ENCODE results near the gene WDR33. TPM values are rescaled to one million over a fixed set of nuclear protein-coding genes. Genes with fewer than 3 reads are reported as not detected.

The WDR33 gene
- total RNA-seq, 2 donors from 2014 or later = 16.1 to 16.8 TPM

DNA sequence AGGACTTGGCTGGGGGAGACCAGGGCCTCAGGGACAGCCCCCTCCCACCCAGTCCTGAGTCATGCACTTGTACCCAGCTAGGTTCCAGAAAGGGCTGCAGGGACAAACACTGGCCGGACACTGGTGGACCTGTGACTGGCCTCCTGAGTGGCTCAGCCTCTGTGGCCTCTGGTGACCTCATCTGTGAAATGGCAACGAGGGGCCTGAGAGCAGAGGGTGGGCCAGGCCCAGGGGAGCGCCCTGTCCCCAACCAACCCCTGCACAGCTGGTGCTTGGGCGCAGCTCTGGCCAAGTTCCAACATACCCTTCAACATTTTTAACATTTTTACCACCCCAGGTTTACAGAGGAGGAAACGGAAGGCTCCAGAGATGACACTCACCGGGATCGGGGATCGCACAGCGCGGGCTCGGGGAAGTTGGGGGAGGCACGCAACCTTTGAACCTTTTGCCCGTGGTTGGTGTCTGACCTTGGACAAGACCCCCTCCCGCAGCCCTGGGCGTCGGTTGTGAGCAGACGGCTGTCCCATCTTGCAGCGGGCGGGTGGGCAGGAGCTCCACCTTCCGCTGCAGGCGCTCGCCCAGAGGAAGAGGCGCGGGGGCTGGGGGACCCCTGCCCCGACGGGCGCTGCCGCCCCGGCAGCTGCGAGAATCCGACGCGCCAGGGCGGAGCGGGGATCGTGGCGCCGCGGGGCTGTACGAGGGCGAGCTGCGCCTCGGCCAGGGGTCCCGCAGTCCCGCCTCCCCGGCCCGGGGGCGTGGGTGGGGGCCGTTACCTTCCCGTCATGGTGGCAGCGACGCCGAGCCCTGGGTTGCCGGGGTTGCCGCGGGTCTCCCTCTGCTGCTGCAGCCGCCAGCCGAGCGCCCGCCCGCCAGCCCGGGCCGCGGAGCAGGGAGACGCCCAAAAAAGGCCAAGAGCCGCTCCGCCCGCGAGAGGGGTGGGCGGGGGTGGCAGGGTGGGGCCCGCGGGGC, 136.4 kb downstream of the WDR33 start:
- TF ChIP-seq, protein P1, sequence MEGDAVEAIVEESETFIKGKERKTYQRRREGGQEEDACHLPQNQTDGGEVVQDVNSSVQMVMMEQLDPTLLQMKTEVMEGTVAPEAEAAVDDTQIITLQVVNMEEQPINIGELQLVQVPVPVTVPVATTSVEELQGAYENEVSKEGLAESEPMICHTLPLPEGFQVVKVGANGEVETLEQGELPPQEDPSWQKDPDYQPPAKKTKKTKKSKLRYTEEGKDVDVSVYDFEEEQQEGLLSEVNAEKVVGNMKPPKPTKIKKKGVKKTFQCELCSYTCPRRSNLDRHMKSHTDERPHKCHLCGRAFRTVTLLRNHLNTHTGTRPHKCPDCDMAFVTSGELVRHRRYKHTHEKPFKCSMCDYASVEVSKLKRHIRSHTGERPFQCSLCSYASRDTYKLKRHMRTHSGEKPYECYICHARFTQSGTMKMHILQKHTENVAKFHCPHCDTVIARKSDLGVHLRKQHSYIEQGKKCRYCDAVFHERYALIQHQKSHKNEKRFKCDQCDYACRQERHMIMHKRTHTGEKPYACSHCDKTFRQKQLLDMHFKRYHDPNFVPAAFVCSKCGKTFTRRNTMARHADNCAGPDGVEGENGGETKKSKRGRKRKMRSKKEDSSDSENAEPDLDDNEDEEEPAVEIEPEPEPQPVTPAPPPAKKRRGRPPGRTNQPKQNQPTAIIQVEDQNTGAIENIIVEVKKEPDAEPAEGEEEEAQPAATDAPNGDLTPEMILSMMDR (IDR thresholded peaks at IDR 0.05) = no peak
- peaks cover 0 to 66% of the 10 kb centered on the region in 2 donors for H3K4me1 ChIP-seq
- H3K36me3 ChIP-seq = peaks cover 16% of the 10 kb centered on the region
- no peak for DNase-seq (ENCODE audit: low spot score)
- H3K9me3 ChIP-seq = no peaks in the 10 kb centered on the region
- H3K27ac ChIP-seq = peak overlapping the region; percentile 92 to 98
- peak overlapping the region; percentile 84 to 88 for H3K4me3 ChIP-seq
- no peaks in the 10 kb centered on the region for H3K27me3 ChIP-seq

DNA sequence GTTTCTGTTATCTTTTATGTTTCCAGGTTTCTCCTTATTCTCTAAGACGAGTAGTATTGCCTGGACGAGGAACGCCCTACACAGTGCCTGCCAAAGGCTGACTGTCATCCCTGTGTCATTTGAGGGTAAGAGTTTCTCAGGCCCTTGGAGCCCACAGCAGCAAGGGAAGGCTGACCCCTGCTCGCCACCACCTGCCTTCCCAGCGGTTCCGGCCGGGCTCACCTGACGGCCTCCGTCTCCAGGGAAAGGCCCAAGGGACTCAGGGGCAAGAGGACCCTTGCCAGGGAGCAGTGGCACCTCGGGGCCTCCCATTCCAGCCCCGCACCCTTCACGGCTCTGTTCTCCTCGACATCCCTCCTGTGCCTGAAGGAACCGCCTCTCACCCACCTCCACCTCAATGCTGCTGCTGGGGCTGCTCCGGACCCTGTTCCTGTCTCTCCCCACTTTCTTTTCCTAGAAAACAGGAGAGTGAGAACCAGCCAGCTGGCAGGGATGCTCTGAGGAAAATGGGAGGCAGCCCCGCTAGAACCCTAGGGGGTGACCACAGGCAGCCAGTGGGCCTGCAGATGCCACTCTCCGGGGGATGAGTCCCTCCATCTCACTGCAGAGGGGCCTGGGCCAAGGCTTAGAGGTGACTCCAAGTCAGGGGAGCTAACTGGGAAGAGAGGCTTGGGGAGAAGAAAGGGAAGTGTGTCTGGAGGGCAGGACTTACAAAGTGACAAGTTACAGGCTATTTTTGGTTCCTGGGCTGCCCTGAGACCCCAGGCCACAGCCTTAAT, 137.5 kb downstream of the WDR33 start:
- no peak for DNase-seq (ENCODE audit: low spot score)
- no peaks in the 10 kb centered on the region for H3K9me3 ChIP-seq
- H3K36me3 ChIP-seq = peaks cover 16% of the 10 kb centered on the region
- TF ChIP-seq, protein P1 (IDR thresholded peaks at IDR 0.05) = no peak
- H3K4me1 ChIP-seq = peaks cover 0 to 75% of the 10 kb centered on the region in 2 donors
- peak overlapping the region; percentile 84 to 88 for H3K4me3 ChIP-seq
- H3K27ac ChIP-seq = peak overlapping the region; percentile 92 to 98
- no peaks in the 10 kb centered on the region for H3K27me3 ChIP-seq

DNA sequence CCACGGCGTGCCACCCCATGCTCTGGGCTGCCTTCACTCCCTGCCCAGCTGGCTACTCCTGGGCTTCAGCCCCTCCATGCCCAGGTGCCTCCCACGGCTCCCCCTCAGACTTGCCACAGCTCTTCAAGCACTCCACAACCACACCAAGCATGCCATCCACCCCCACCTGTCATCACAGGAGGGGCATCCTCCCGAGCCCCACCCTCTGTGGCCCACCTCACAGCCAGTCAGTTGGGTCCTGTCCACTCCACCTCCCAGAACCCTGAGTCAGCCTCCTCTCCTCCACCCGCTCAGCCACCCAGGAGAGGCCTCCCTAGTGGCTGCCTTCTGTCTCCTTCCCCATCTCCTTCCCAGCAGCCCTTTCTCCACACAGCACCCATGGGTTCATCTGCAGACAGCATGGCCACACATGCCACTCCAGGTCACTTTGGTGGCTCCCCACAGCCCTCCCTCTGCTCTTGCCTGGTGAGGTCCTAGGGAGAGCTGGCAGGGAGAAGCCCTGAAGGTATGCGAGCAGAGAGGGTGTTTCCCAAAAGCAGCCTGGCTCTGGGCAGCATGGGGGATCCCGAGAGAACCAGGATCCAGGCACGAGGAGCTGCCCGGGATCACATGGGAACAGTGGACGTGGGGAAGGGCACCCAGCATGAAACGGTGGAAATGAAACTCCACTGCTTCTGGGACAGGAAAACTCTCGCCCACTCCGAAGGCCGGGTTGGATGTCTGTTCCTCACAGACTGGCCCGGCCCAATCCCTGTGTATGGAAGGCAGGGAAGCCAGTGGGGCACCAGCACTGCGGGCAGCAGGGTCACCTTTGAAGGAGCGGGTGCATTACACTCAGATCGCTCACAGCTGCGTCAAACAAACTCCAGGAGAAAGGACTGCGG, 138.4 kb downstream of the WDR33 start:
- Histone ChIP-seq H3K4me3 (peak overlapping the region; percentile 84 to 88), H3K36me3 (peaks cover 16% of the 10 kb centered on the region), H3K27me3 (no peaks in the 10 kb centered on the region), H3K27ac (peak overlapping the region; percentile 92 to 98), H3K4me1 (peaks cover 0 to 77% of the 10 kb centered on the region in 2 donors), H3K9me3 (peaks cover 0 to 3% of the 10 kb centered on the region in 2 donors)
- no peak for DNase-seq (ENCODE audit: low spot score)
- TF ChIP-seq, protein P1 (IDR thresholded peaks at IDR 0.05) = no peak

DNA sequence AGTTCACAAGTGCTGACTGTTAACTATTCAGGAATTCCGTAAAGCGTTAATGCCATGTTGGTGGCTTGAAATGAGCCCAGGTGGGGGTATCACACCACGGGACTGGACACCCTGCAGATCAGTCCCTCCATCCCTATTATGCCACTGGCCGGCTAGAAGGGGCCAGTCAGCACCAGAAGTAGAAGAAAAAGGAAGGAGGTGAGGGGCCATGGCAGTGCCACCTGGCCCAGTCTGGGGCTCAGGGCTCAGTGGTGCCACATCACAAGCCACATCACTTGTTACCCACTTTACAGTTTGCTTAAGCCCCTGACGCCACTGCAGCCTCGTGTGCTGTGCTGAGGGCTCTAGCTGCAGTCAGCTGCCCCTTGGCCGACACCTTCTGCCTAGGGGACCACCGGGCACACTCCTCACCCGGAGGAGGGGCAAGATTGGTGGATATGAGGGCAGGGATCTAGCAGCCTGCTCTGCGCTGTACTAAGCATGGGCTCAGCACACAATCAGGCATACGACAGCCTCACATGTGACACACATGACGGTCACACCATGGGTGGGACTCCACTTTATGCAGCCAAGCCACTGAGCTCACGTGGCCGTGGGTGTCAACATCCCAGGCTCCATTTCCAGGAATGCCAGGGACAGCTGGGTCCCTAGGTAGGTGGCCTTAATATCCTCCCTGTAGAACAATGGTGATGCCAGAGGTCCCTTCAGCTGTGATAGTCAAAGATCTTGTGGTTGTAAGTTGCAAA, 139.2 kb downstream of the WDR33 start:
- Histone ChIP-seq H3K27ac (peak overlapping the region; percentile 92 to 98), H3K36me3 (peaks cover 16% of the 10 kb centered on the region), H3K9me3 (peaks cover 0 to 3% of the 10 kb centered on the region in 2 donors), H3K4me1 (peaks cover 0 to 75% of the 10 kb centered on the region in 2 donors), H3K27me3 (no peaks in the 10 kb centered on the region), H3K4me3 (peak overlapping the region in 1 of 2 donors; percentile 88)
- TF ChIP-seq, protein P1 (IDR thresholded peaks at IDR 0.05) = no peak
- peak; percentile 53 for DNase-seq (ENCODE audit: low spot score)

Measured in right atrium auricular region (tissue), 2 donors.